Right lobe of liver (tissue), 6 donors: ENCODE results near the gene ZNF362. TPM values are rescaled to one million over a fixed set of nuclear protein-coding genes. Genes with fewer than 3 reads are reported as not detected.

Experiments
- ATAC-seq, 4 donors: fragments of 200-7000 bp; cut with Tn5 transposase; one replicate each; pipeline ENCODE4 v1.9.1; 2020; ENCODE audit warnings: mild to moderate bottlenecking in 4 of 4, moderate library complexity in 4 of 4
- DNase-seq, 3 donors: peaks; one replicate each; pipeline ENCODE4 v3.0.0-alpha.2; 2020
- H3K27ac ChIP-seq, 3 donors: fragments of 200-600 bp; one replicate each; pipeline ENCODE4 v1.8.0; 2022
- H3K27me3 ChIP-seq, 2 donors: fragments of 200-600 bp; one replicate each; pipeline ENCODE4 v1.8.0; 2022
- H3K36me3 ChIP-seq, 4 donors: fragments of 200-600 bp; sonication (generic) in 1 of 4; one replicate each; pipeline versions ENCODE4 v1.5.1 to v1.8.0; 2017 to 2022; ENCODE audit warnings: control low read depth in 1 of 4
- H3K4me1 ChIP-seq, 4 donors: fragments of 200-600 bp; sonication (generic) in 1 of 4; one replicate each; pipeline versions ENCODE4 v1.5.1 to v1.8.0; 2017 to 2022; ENCODE audit warnings: control low read depth in 1 of 4
- H3K4me3 ChIP-seq, 3 donors: fragments of 200-600 bp; one replicate each; pipeline ENCODE4 v1.8.0; 2022
- H3K9me3 ChIP-seq, 4 donors: fragments of 200-600 bp; sonication (generic) in 1 of 4; one replicate each; pipeline versions ENCODE4 v1.5.1 to v1.8.0; 2017 to 2022; ENCODE audit warnings: control low read depth in 1 of 4
- POLR2A ChIP-seq: fragments of 450-650 bp; IDR thresholded peaks from one replicate; pipeline ENCODE4 v1.6.1; 2017; ENCODE audit warnings: antibody characterized with exemption, mild to moderate bottlenecking
- WGBS: methylation state at CpG from one replicate; pipeline ENCODE4 v1.1.6; 2018; ENCODE audit warnings: low coverage, low lambda C conversion rate; ENCODE audit not compliant: insufficient coverage; ENCODE audit errors: missing lambda C conversion rate; 5-methylcytosine and 5-hydroxymethylcytosine counted together
- intact Hi-C, 2 donors: fragments of 100-400 bp; cut with DNase I; formaldehyde crosslinking; loops; one replicate each; pipeline versions ENCODE4 v1.11.2 to v1.14.1; 2022
- total RNA-seq, 6 experiments: library from RNA; depleted of rRNA in 2 of 6; stranded (reverse); fragments of >200 nt in 2 of 6; fragmentation: NEBNext Ultra II Directional in 3 of 6; extraction: Animal tissue kit (Norgen Biotek cat#: 25700) in 3 of 6; gene quantifications; one replicate each; pipeline versions ENCODE4 v1.1.0 to v1.2.4, GENCODE V29; 2016 to 2023
- TF ChIP-seq, protein P1 (sequence below), 4 donors: fragments of 200-600 bp in 3 of 4; fragments of 450-650 bp in 1 of 4; IDR thresholded peaks; one replicate each; pipeline versions ENCODE4 v1.5.1 to v1.8.0; 2016 to 2022; ENCODE audit warnings: antibody characterized with exemption in 4 of 4, mild to moderate bottlenecking in 2 of 4
- donor health status: DM: no; HTN: yes; CAD: no.
- donor health status: DM: no; HTN: no; CAD: no.
- donor health status: DM: no; HTN: no; CAD: no.
- donor health status: DM: no; HTN: yes; CAD: no.
- donor health status: DM: no; HTN: yes; CAD: no.

ZNF362 gene
- total RNA-seq, 6 experiments from 2014 or later = 3.4 to 8.4 (median 7.0) TPM

DNA sequence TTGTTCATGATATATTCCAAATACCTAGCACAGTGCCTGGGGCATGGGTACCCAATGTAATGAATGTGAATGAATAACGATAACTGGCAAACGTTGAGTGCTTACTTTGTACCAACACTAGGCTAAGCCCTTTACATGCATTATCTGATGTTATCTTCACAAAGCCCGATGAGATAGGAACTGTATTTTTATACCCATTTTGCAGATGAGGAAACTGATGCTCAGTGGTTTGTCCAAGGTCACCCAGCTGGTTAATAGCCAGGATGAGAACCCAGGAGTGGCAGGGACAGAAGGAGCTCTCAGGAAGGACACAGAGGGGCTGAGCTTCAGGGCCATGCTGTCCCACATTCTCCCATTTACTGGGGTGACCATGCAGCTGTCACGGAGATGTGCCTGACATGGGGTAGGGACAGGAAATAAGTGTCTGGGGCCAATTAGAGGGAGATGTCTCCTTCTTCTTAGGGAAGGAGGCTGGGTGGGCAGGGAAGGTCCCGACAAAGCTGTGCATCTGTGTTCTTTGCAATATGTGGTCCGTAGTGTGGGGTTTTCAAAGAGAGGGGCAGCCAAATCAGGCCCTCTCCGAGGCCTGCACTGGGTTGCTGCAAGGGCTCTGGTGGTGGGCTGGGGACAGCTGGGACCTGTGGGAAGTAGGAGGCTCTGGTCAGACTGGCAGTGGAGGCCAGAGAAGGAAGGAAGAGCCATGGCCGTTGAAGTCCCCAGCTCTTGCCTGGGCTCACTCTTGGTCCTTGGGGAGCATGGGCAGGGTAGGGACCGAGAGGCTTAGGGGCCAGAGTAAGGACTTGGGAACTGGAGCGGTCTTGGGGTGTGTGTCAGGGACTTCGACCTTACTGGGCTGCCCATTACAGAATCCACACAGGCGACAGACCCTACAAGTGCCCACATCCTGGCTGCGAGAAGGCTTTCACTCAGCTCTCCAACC is 38.0 kb downstream of the ZNF362 start:
- no peak overlapping the region for H3K27ac ChIP-seq
- TF ChIP-seq POLR2A = no peak
- TF ChIP-seq, protein P1, sequence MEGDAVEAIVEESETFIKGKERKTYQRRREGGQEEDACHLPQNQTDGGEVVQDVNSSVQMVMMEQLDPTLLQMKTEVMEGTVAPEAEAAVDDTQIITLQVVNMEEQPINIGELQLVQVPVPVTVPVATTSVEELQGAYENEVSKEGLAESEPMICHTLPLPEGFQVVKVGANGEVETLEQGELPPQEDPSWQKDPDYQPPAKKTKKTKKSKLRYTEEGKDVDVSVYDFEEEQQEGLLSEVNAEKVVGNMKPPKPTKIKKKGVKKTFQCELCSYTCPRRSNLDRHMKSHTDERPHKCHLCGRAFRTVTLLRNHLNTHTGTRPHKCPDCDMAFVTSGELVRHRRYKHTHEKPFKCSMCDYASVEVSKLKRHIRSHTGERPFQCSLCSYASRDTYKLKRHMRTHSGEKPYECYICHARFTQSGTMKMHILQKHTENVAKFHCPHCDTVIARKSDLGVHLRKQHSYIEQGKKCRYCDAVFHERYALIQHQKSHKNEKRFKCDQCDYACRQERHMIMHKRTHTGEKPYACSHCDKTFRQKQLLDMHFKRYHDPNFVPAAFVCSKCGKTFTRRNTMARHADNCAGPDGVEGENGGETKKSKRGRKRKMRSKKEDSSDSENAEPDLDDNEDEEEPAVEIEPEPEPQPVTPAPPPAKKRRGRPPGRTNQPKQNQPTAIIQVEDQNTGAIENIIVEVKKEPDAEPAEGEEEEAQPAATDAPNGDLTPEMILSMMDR (IDR thresholded peaks at IDR 0.05) = no peak
- ATAC-seq (no peak), DNase-seq (peak in 2 of 3 donors; percentile 39 to 47)
- no peaks in the 10 kb centered on the region for H3K27me3 ChIP-seq
- H3K9me3 ChIP-seq = no peaks in the 10 kb centered on the region
- H3K4me1 ChIP-seq = peaks cover 0 to 34% (median 8%) of the 10 kb centered on the region in 4 donors
- WGBS = 84% methylated on average over 4 of the region's 13 CpGs
- peaks cover 0 to 2% (median 0%) of the 10 kb centered on the region in 4 donors for H3K36me3 ChIP-seq
- intact Hi-C loops = loop anchor here (5.0 to 10.0 kb wide), 3 partner anchors 73 to 170 kb away; no protein-coding TSS in a partner anchor
- H3K4me3 ChIP-seq = no peak overlapping the region

DNA sequence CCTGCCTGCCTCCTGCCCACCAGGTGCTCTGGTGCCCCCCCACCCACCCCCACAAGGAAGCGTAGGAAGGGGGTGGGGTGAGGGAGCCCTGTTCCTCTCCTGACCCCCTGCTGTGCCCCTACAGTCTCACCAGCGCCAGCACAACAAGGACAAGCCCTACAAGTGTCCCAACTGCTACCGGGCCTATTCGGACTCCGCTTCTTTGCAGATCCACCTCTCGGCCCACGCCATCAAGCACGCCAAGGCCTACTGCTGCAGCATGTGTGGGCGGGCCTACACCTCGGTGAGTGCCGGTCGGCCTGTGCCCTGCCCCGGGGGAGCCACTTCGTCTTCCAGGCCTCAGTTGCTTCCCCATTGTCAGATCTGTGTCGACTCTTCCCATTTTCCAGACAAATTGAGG is 38.7 kb downstream of the ZNF362 start:
- TF ChIP-seq POLR2A = no peak
- TF ChIP-seq, protein P1 (IDR thresholded peaks at IDR 0.05) = no peak
- Histone ChIP-seq H3K27me3 (no peaks in the 10 kb centered on the region), H3K9me3 (no peaks in the 10 kb centered on the region), H3K27ac (peak overlapping the region in 1 of 3 donors; percentile 69), H3K4me3 (no peak overlapping the region), H3K4me1 (peaks cover 0 to 34% (median 8%) of the 10 kb centered on the region in 4 donors), H3K36me3 (peaks cover 0 to 7% (median 0%) of the 10 kb centered on the region in 4 donors)
- intact Hi-C loops = loop anchor here (5.0 to 10.0 kb wide), 3 partner anchors 72 to 170 kb away; no protein-coding TSS in a partner anchor
- 69% methylated on average over 12 of the region's 15 CpGs for WGBS
- DNase-seq (peak in 2 of 3 donors; percentile 47 to 55), ATAC-seq (no peak)

DNA sequence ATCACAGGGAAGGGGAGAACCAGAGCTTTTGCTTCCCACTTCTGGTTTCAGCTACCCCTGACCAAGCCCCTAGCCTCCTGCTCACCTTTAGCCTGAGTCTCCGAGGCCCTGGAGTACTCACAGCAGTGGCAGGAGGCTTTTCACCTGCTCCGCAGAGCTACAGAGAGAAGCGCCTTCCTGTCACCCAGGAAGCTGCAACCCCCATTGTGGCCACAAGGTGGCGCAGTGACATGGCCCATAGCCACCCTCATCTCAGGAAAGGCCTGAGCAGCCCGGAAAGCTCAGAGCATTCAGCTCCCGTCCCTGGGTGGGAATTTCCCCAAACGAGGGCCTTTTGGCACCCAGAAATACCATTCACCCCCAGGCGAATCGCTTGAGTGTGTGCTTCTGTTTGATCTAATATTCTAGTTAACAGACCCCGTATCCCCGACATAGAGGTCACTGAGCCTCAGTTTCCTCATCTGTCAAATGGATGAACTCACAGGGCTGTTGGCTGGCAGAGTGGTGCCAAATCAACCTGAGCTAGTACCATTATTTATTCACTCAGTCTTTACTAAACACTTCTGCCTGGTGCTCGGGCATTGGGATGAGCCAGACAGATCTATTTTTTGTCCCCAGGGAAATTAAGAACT is 39.3 kb downstream of the ZNF362 start:
- DNase-seq (peak; percentile 86 to 89 (median 87)), ATAC-seq (peak; percentile 86 to 90 (median 86))
- Histone ChIP-seq H3K27ac (peak overlapping the region in 2 of 3 donors; percentile 12 to 69), H3K4me3 (no peak overlapping the region), H3K36me3 (peaks cover 0 to 7% (median 0%) of the 10 kb centered on the region in 4 donors), H3K9me3 (no peaks in the 10 kb centered on the region), H3K4me1 (peaks cover 0 to 37% (median 8%) of the 10 kb centered on the region in 4 donors), H3K27me3 (no peaks in the 10 kb centered on the region)
- TF ChIP-seq, protein P1 (IDR thresholded peaks at IDR 0.05) = peak; percentile 92 to 98 (median 96)
- no peak for TF ChIP-seq POLR2A
- intact Hi-C loops = loop anchor here (5.0 to 10.0 kb wide), 3 partner anchors 72 to 169 kb away; no protein-coding TSS in a partner anchor
- WGBS = 21% methylated on average over 9 of the region's 12 CpGs

- intact Hi-C loops = loop anchor here (5.0 to 10.0 kb wide), 3 partner anchors 71 to 169 kb away; no protein-coding TSS in a partner anchor
- peak; percentile 68 to 81 (median 78) for ATAC-seq
- Histone ChIP-seq H3K36me3 (peaks cover 0 to 7% (median 0%) of the 10 kb centered on the region in 4 donors), H3K9me3 (no peaks in the 10 kb centered on the region), H3K4me3 (no peak overlapping the region), H3K4me1 (peaks cover 0 to 42% (median 8%) of the 10 kb centered on the region in 4 donors), H3K27me3 (no peaks in the 10 kb centered on the region), H3K27ac (peak overlapping the region in 2 of 3 donors; percentile 12 to 69)
- peak; percentile 62 to 87 (median 84) for DNase-seq
- 31% methylated on average over 6 of the region's 9 CpGs for WGBS
- TF ChIP-seq, protein P1 (IDR thresholded peaks at IDR 0.05) = peak in 1 of 4 donors; percentile 19
- no peak for TF ChIP-seq POLR2A
These were observed 39.8 kb downstream of the ZNF362 start for GRCh38 chr1:33296082-33296458.
